Left ventricle myocardium inferior (tissue), 1 donor: ENCODE data around the gene FBN1. TPM values are rescaled to one million over a fixed set of nuclear protein-coding genes. Genes with fewer than 3 reads are reported as not detected.

Source experiments
- DNase-seq: peaks from one replicate; pipeline ENCODE4 v3.0.0-alpha.2; 2020
- H3K27ac ChIP-seq: fragments of 200-600 bp; replicated peaks from 2 replicates; pipeline ENCODE4 v1.8.0; 2021
- H3K27me3 ChIP-seq: fragments of 200-600 bp; 2 replicates; pipeline ENCODE4 v1.8.0; 2021; ENCODE audit warnings: low read depth
- H3K36me3 ChIP-seq: fragments of 200-600 bp; 2 replicates; pipeline ENCODE4 v1.8.0; 2021
- H3K4me1 ChIP-seq: fragments of 200-600 bp; 2 replicates; pipeline ENCODE4 v1.8.0; 2021
- H3K4me3 ChIP-seq: fragments of 200-600 bp; 2 replicates; pipeline ENCODE4 v1.8.0; 2021; ENCODE audit warnings: mild to moderate bottlenecking, moderate library complexity
- H3K9me3 ChIP-seq: fragments of 200-600 bp; replicated peaks from 2 replicates; pipeline ENCODE4 v1.8.0; 2021
- CTCF ChIP-seq: fragments of 200-600 bp; IDR thresholded peaks from 2 replicates; pipeline ENCODE4 v1.8.0; 2021; ENCODE audit warnings: antibody characterized with exemption, mild to moderate bottlenecking, borderline replicate concordance
- intact Hi-C: fragments of 100-400 bp; cut with micrococcal nuclease; formaldehyde crosslinking; loops from one replicate; pipeline ENCODE4 v1.11.0; 2022
- total RNA-seq: library from RNA; stranded (reverse); fragmentation: NEBNext Ultra II Directional; extraction: Animal tissue kit (Norgen Biotek cat#: 25700); gene quantifications from one replicate; pipeline ENCODE4 v1.2.1, GENCODE V29; 2021
- donor health status: DM: no; HTN: yes; CAD: no; lungs with severe emphysema.

The FBN1 gene
- total RNA-seq, 1 donor from 2014 or later, result 45.5 TPM

- peaks cover 11% of the 10 kb centered on the region for H3K36me3 ChIP-seq
- H3K4me1 ChIP-seq, result peaks cover 42% of the 10 kb centered on the region
- H3K27me3 ChIP-seq, result no peaks in the 10 kb centered on the region
- TF ChIP-seq CTCF, result no peak
- intact Hi-C loops, result no loop called here
- H3K27ac ChIP-seq, result peak overlapping the region; percentile 83
- no peak overlapping the region for H3K4me3 ChIP-seq
- DNase-seq, result no peak
- H3K9me3 ChIP-seq, result no peaks in the 10 kb centered on the region
Measured at GRCh38 chr15:48601095-48601494, 44.4 kb downstream of the FBN1 start.

GRCh38 chr15:48596841-48597240, 48.7 kb downstream of the FBN1 start:
- no peak overlapping the region for H3K27ac ChIP-seq
- H3K27me3 ChIP-seq, result no peaks in the 10 kb centered on the region
- peaks cover 16% of the 10 kb centered on the region for H3K4me1 ChIP-seq
- intact Hi-C loops, result no loop called here
- no peak overlapping the region for H3K4me3 ChIP-seq
- no peaks in the 10 kb centered on the region for H3K9me3 ChIP-seq
- peaks cover 11% of the 10 kb centered on the region for H3K36me3 ChIP-seq
- TF ChIP-seq CTCF, result no peak
- no peak for DNase-seq

DNA sequence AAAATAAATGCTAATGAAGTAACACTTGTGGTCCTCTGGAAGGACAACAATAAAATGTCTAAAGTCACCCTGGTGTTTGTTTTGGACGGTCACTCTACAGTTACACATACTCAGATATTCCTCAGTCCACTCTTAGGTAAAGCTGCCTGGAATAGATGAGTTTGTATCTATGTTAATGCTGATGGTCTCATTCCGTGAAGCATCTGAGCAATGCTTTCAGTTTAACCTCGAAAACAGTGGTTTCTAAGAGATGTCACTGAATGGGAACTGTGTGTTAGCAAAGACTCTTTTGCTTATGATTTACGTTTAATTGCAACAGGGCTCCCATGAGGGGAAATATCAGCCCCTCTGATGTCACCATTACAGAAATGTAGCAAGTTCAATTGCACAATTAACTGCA, 49.1 kb downstream of the FBN1 start:
- peaks cover 11% of the 10 kb centered on the region for H3K36me3 ChIP-seq
- no peak for DNase-seq
- peaks cover 12% of the 10 kb centered on the region for H3K4me1 ChIP-seq
- no peak overlapping the region for H3K4me3 ChIP-seq
- TF ChIP-seq CTCF, result no peak
- no peaks in the 10 kb centered on the region for H3K27me3 ChIP-seq
- H3K27ac ChIP-seq, result no peak overlapping the region
- intact Hi-C loops, result no loop called here
- no peaks in the 10 kb centered on the region for H3K9me3 ChIP-seq

GRCh38 chr15:48595981-48596380, 49.5 kb downstream of the FBN1 start:
- H3K36me3 ChIP-seq, result peaks cover 11% of the 10 kb centered on the region
- no peak for DNase-seq
- H3K4me1 ChIP-seq, result peaks cover 12% of the 10 kb centered on the region
- H3K4me3 ChIP-seq, result no peak overlapping the region
- H3K9me3 ChIP-seq, result no peaks in the 10 kb centered on the region
- H3K27ac ChIP-seq, result no peak overlapping the region
- no peak for TF ChIP-seq CTCF
- intact Hi-C loops, result no loop called here
- H3K27me3 ChIP-seq, result no peaks in the 10 kb centered on the region

GRCh38 chr15:48592933-48593332, 52.6 kb downstream of the FBN1 start:
- TF ChIP-seq CTCF, result no peak
- Histone ChIP-seq H3K4me3 (no peak overlapping the region), H3K36me3 (no peaks in the 10 kb centered on the region), H3K9me3 (no peaks in the 10 kb centered on the region), H3K4me1 (peaks cover 23% of the 10 kb centered on the region), H3K27ac (no peak overlapping the region), H3K27me3 (no peaks in the 10 kb centered on the region)
- DNase-seq, result no peak
- intact Hi-C loops, result no loop called here

DNA sequence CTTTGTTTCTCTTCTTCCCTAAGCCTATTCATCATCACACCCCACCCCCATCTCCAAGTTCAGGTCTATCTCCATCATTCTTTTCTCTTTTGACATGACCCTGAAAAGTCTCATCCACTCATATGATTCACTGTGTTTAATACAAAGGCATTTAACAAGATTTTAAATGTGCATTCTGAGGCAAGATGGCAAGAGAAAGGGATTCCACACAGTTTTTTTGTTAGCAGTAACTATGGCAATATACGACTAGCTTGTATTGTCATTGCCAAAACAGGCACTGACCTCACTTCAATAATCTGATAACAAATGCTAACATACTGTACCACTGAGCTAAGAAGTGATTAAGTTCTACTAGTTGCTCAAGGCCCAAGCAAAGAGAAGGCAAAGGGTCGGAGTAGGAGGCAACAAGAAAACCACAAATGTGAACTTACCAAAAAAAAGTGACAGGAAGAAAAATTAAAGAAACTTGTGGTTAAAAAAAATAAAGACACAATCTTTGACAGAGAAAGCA, 53.2 kb downstream of the FBN1 start:
- intact Hi-C loops, result no loop called here
- no peak overlapping the region for H3K27ac ChIP-seq
- H3K4me1 ChIP-seq, result peaks cover 23% of the 10 kb centered on the region
- no peak for TF ChIP-seq CTCF
- no peak overlapping the region for H3K4me3 ChIP-seq
- DNase-seq, result no peak
- no peaks in the 10 kb centered on the region for H3K36me3 ChIP-seq
- no peaks in the 10 kb centered on the region for H3K27me3 ChIP-seq
- H3K9me3 ChIP-seq, result no peaks in the 10 kb centered on the region
